Body of pancreas (tissue), 4 donors: Measurements from ENCODE around the gene TBC1D4.

Source experiments
- CTCF ChIP-seq, 7 experiments: fragments of 450-650 bp in 4 of 7; fragments of 200-600 bp in 3 of 7; sonication (generic) in 3 of 7; IDR thresholded peaks; one replicate each; pipeline ENCODE4 v1.5.1; 2016 to 2019; ENCODE audit warnings: antibody characterized with exemption in 7 of 7
- POLR2A ChIP-seq, 3 donors: fragments of 450-650 bp; IDR thresholded peaks; one replicate each; pipeline ENCODE4 v1.6.1; 2016; ENCODE audit warnings: antibody characterized with exemption in 3 of 3, mild to moderate bottlenecking in 2 of 3

- no peak for TF ChIP-seq CTCF (IDR thresholded peaks at IDR 0.05)
- no peak for TF ChIP-seq POLR2A (IDR thresholded peaks at IDR 0.05)
Measured at GRCh38 chr13:75362026-75362425, 119.9 kb downstream of the TBC1D4 start.
